GM19467 (cell line): ENCODE data around the gene TM4SF18.
"Not testable (repeated sequence)": the region's sequence is repeated elsewhere in the genome, so short reads cannot be mapped to it uniquely, and the experiment has no call there.

Experiments
- ATAC-seq: cut with Tn5 transposase; IDR thresholded peaks from one replicate; pipeline ENCODE4 v1.9.1; 2021; ENCODE audit warnings: mild to moderate bottlenecking, moderate library complexity; ENCODE audit not compliant: unreplicated experiment

TM4SF18 gene

DNA sequence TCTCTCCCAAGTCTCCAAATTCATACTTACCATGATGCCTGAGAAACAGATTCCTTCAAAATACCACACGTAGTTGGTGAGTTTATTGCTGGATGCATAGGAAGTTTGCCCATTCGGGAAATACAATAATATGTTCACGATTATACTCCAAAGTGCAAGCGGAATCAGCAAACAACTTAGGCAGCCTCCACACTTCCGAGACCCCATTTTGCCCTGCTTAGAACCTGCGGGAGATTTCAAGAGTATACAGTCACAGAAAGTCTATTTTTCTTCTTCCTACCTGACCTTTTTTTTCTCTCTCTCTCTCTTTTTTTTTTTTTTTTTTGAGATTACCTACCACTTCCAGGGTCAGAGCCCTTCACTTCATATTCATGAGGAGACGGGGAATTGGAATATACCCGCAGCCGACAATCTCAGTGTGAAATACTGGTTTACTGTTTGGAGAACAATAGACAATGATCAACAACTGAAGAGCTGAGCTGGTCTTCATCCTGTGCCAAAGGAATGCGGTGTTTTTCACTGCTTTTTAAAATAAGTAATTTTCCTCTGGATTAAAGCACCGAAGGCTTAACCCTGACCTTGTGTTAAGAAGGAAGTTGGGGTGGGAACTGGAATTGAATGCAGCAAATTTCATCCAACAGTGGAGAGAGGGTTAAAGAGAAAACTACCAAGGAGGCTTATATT, at the start of gene TM4SF18:
Gene TM4SF18 (minus strand): TSS at position 461 of the 684 bp plus-strand sequence. CDS start 254 bp downstream, at position 207.
- no peak for ATAC-seq

GRCh38 chr3:149382518-149382917, 49.1 kb upstream of the TM4SF18 start:
- ATAC-seq, result no peak

GRCh38 chr3:149382101-149382467, 48.6 kb upstream of the TM4SF18 start:
- ATAC-seq, result no peak

GRCh38 chr3:149381173-149382100, 48.0 kb upstream of the TM4SF18 start:
- no peak for ATAC-seq

- ATAC-seq, result not testable (repeated sequence)
Observed at GRCh38 chr3:149380220-149380619, 46.8 kb upstream of the TM4SF18 start.

DNA sequence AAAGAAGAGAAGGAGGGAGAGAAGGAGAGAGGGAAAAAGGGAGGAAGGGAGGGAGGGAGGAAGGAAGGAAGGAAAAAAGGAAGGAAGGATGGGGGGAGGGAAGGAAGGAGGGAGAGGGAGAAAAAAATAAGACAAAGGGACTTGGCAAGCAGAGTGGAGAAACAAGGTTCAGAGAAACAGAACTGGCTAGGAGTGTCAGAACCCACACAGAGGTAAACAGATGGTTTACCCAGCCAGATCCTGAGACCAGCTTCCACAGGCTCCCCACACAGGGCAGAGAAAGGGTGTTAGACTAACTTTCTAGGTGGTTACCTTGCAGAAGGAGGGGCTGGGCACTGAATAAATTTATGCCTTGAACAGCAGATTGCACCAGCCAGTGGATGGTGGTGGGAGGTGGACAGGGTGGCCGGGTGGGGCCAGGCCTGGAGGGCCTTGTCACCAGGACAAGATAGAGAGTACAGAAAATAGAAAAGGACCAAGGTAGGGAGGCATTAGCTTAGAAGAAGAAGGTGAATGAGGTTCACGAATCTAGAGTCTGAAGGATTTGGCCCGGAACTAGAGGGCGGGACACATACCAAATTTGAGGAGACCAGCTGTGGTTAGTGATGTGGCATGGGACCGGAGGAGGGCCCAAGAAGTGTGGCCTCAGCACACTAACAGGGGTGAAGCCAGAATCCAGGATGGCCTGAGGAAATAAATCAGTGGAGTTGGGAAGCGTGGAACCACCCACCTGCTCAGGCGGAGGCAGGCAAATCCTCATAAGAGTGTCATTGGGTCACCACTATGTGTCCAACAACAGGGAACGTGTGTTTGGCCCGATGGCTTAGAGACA, 45.3 kb upstream of the TM4SF18 start:
- no peak for ATAC-seq

GRCh38 chr3:149377408-149378364, 44.2 kb upstream of the TM4SF18 start, which contains the start of gene TM4SF1:
TM4SF1 (minus strand) TSS chr3:149377649; CDS start chr3:149377547, 102 bp downstream.
- no peak for ATAC-seq

- ATAC-seq, result no peak
Observed at GRCh38 chr3:149376718-149377407, 43.4 kb upstream of the TM4SF18 start.

GRCh38 chr3:149375501-149376196, 42.2 kb upstream of the TM4SF18 start:
- ATAC-seq, result no peak

GRCh38 chr3:149374793-149375500, 41.5 kb upstream of the TM4SF18 start:
- ATAC-seq, result no peak

DNA sequence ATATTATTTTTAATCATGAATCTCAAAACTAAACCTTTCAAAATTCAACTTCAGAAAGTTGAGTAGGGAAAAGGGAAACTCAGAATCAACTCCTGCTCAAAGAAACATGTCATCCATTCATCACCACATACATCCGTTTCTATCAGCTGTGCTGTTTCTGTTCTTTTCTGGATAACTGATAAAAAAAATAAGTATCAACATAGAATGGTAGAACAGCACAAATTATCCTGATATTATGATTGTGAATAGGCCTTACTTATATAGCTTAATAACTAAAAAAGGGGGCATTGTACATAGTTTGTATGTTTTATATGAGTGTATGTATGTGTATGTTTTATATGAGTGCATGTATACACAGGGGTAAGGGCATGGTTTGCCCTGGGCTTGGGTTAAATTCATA, 41.0 kb upstream of the TM4SF18 start:
- ATAC-seq, result no peak

GRCh38 chr3:149373235-149374125, 40.0 kb upstream of the TM4SF18 start:
- no peak for ATAC-seq

- ATAC-seq, result no peak
Observed at GRCh38 chr3:149371723-149372114, 38.3 kb upstream of the TM4SF18 start.

GRCh38 chr3:149371001-149371722, 37.7 kb upstream of the TM4SF18 start:
- ATAC-seq, result no peak

- ATAC-seq, result no peak
Observed at GRCh38 chr3:149369991-149370866, 36.8 kb upstream of the TM4SF18 start.
